Hepatocyte (in vitro differentiated cells): Measurements from ENCODE around the gene S100A16. TPM values are rescaled to one million over a fixed set of nuclear protein-coding genes. Genes with fewer than 3 reads are reported as not detected.
"Not testable (repeated sequence)": the region's sequence is repeated elsewhere in the genome, so short reads cannot be mapped to it uniquely, and the experiment has no call there.

Experiments used
- DNase-seq: peaks from one replicate; pipeline ENCODE4 v3.0.0-alpha.2; 2016; ENCODE audit warnings: low spot score
- H2AFZ ChIP-seq: fragments of 200-600 bp; sonication (generic); 2 replicates; pipeline ENCODE4 v1.6.0; 2016; ENCODE audit warnings: antibody characterized with exemption, mild to moderate bottlenecking
- H3K27ac ChIP-seq: fragments of 200-600 bp; sonication (generic); 2 replicates; pipeline ENCODE4 v1.5.1; 2016; ENCODE audit warnings: mild to moderate bottlenecking
- H3K27me3 ChIP-seq: fragments of 200-600 bp; sonication (generic); 2 replicates; pipeline ENCODE4 v1.6.1; 2016
- H3K36me3 ChIP-seq: fragments of 200-600 bp; sonication (generic); replicated peaks from 2 replicates; pipeline ENCODE4 v1.5.1; 2016; ENCODE audit warnings: low read depth; ENCODE audit not compliant: insufficient read depth
- H3K4me1 ChIP-seq: fragments of 200-600 bp; sonication (generic); 2 replicates; pipeline ENCODE4 v1.5.1; 2016; ENCODE audit warnings: mild to moderate bottlenecking, moderate library complexity; ENCODE audit not compliant: insufficient read depth
- H3K4me2 ChIP-seq: fragments of 200-600 bp; sonication (generic); 2 replicates; pipeline ENCODE4 v1.6.0; 2016
- H3K4me3 ChIP-seq: fragments of 200-600 bp; sonication (generic); 2 replicates; pipeline ENCODE4 v1.5.1; 2016; ENCODE audit warnings: mild to moderate bottlenecking
- H3K79me2 ChIP-seq: fragments of 200-600 bp; sonication (generic); 2 replicates; pipeline ENCODE4 v1.6.0; 2017; ENCODE audit warnings: mild to moderate bottlenecking
- H3K9me2 ChIP-seq: fragments of 200-600 bp; sonication (generic); replicated peaks from 2 replicates; pipeline ENCODE4 v1.6.0; 2017; ENCODE audit warnings: mild to moderate bottlenecking; ENCODE audit not compliant: insufficient read depth
- H3K9me3 ChIP-seq: fragments of 200-600 bp; sonication (generic); 2 replicates; pipeline ENCODE4 v1.5.1; 2016; ENCODE audit warnings: low read depth, mild to moderate bottlenecking
- H4K20me1 ChIP-seq: fragments of 200-600 bp; sonication (generic); 2 replicates; pipeline ENCODE4 v1.6.0; 2016; ENCODE audit warnings: mild to moderate bottlenecking; ENCODE audit not compliant: insufficient read depth, poor library complexity, severe bottlenecking
- EZH2 ChIP-seq: fragments of 200-600 bp; sonication (generic); IDR thresholded peaks from 2 replicates; pipeline ENCODE4 v1.6.1; 2016; ENCODE audit warnings: antibody characterized with exemption, mild to moderate bottlenecking, borderline replicate concordance
- EZH2phosphoT487 ChIP-seq: fragments of 200-600 bp; sonication (generic); IDR thresholded peaks from one replicate; pipeline ENCODE4 v1.6.1; 2018; ENCODE audit warnings: antibody characterized with exemption, mild to moderate bottlenecking, low read depth, moderate library complexity; ENCODE audit not compliant: unreplicated experiment, severe bottlenecking
- WGBS: methylation state at CpG from one replicate; pipeline ENCODE4 v1.1.6; 2016; ENCODE audit warnings: low lambda C conversion rate; ENCODE audit errors: missing lambda C conversion rate; 5-methylcytosine and 5-hydroxymethylcytosine counted together
- polyA plus RNA-seq: library from polyadenylated mRNA; unstranded; fragments of >200 nt; fragmentation: Nextera tagmentation; extraction: Ambion mirVana; gene quantifications from 2 replicates; pipeline ENCODE4 v1.2.1, GENCODE V29; 2016
- total RNA-seq: library from RNA; depleted of rRNA; stranded (reverse); fragments of >200 nt; gene quantifications from 2 replicates; pipeline ENCODE4 v1.2.3, GENCODE V29; 2014
- TF ChIP-seq, protein P1 (sequence below): fragments of 200-600 bp; sonication (generic); IDR thresholded peaks from 2 replicates; pipeline ENCODE4 v1.5.1; 2016; ENCODE audit warnings: antibody characterized with exemption, mild to moderate bottlenecking; ENCODE audit not compliant: poor library complexity

The S100A16 gene
- total and polyA plus RNA-seq, 2 experiments from 2014 or later: 103 to 155 TPM

DNA sequence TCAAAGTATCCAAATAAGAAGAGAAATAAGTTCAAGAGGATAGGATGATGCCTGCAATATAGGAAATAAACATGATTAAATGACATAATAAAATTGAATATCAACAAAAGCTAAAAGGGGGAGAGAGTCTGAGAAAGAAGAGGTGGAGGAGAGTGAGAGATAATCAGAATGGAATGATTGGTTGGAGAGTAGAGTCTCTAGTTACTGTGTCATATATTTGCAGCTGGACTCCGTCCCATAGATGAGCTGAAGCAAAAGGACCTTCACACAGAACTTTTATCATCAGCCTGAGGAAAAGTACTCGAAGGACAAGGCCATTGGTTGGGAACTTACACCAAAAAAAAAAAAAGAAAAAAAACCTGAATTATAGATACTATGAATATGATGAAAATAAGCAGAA is 24.5 kb downstream of the S100A16 start:
- 89% methylated on average over 2 of the region's 2 CpGs for WGBS
- Histone ChIP-seq H3K4me1 (no peaks in the 10 kb centered on the region), H3K36me3 (no peaks in the 10 kb centered on the region), H3K27ac (no peak overlapping the region), H2AFZ (no peak overlapping the region), H3K9me2 (no peaks in the 10 kb centered on the region), H3K9me3 (no peaks in the 10 kb centered on the region), H4K20me1 (no peaks in the 10 kb centered on the region), H3K27me3 (no peaks in the 10 kb centered on the region), H3K79me2 (no peaks in the 10 kb centered on the region), H3K4me2 (no peak overlapping the region), H3K4me3 (no peak overlapping the region)
- TF ChIP-seq EZH2phosphoT487 (no peak), EZH2 (no peak)
- TF ChIP-seq, protein P1, sequence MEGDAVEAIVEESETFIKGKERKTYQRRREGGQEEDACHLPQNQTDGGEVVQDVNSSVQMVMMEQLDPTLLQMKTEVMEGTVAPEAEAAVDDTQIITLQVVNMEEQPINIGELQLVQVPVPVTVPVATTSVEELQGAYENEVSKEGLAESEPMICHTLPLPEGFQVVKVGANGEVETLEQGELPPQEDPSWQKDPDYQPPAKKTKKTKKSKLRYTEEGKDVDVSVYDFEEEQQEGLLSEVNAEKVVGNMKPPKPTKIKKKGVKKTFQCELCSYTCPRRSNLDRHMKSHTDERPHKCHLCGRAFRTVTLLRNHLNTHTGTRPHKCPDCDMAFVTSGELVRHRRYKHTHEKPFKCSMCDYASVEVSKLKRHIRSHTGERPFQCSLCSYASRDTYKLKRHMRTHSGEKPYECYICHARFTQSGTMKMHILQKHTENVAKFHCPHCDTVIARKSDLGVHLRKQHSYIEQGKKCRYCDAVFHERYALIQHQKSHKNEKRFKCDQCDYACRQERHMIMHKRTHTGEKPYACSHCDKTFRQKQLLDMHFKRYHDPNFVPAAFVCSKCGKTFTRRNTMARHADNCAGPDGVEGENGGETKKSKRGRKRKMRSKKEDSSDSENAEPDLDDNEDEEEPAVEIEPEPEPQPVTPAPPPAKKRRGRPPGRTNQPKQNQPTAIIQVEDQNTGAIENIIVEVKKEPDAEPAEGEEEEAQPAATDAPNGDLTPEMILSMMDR: no peak
- DNase-seq: no peak

DNA sequence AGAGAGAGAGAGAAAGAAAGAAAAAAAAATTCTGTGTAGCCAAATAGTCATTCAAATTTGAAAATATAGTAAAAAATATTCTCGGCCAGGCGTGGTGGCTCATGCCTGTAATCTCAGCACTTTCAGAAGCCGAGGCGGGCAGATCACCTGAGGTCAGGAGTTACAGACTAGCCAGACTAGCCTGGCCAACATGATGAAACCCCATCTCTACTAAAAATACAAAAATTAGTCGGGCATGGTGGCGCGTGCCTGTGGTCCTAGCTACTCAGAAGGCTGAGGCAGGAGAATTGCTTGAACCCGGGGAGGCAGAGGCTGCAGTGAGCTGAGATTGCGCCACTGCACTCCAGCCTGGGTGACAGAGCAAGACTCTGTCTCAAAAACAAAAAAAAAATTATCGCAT is 24.9 kb downstream of the S100A16 start:
- H2AFZ ChIP-seq, H3K4me2 ChIP-seq, H3K4me1 ChIP-seq, H4K20me1 ChIP-seq, H3K4me3 ChIP-seq, H3K36me3 ChIP-seq, H3K9me2 ChIP-seq, DNase-seq, H3K27me3 ChIP-seq, H3K79me2 ChIP-seq, H3K27ac ChIP-seq, H3K9me3 ChIP-seq: not testable (repeated sequence)
- WGBS: 92% methylated on average over 10 of the region's 10 CpGs

DNA sequence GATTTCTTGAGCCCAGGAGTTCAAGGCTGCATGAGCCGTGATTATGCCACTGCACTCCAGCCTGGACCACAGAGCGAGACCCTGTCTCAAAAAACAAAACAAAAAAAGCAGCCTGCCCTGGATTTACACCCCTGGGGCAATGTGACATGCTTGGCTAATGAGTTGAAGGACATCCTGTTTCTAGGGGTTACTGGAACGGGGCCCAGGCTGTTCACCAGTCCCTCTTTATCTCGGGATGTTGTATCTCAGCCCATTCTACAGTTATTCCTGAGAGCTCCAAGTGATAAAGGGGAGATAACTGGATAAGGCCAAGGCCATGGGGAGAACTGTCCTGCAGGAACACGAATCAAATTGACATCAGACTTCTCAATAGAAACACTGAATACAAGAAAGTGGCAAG is 25.6 kb downstream of the S100A16 start:
- Histone ChIP-seq H3K27me3 (no peaks in the 10 kb centered on the region), H3K27ac (no peak overlapping the region), H3K36me3 (no peaks in the 10 kb centered on the region), H3K4me1 (no peaks in the 10 kb centered on the region), H3K9me3 (no peaks in the 10 kb centered on the region), H3K9me2 (no peaks in the 10 kb centered on the region), H4K20me1 (no peaks in the 10 kb centered on the region), H3K4me2 (no peak overlapping the region), H3K79me2 (no peaks in the 10 kb centered on the region), H3K4me3 (no peak overlapping the region), H2AFZ (no peak overlapping the region)
- WGBS: 42% methylated on average over 5 of the region's 5 CpGs
- DNase-seq: no peak
- TF ChIP-seq, protein P1: no peak
- TF ChIP-seq EZH2 (no peak), EZH2phosphoT487 (no peak)

DNA sequence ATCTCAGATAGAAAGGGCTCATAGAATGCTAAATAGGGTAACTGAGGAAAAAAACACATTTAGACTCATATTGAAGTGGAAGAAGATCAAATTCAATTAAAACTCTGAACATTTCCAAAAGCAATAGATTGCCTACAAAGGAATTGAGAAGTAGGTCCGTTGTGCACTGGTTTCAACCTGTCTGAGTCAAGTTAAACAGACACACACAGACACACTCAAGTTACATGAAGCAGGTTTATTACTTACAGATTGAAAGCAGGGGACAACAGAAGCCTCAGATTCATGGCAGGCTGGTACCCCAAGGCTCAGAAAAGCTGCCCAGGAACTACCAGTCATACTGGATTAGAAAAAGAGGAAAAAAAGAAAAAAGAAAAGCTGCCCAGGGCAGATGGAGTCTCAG is 26.6 kb downstream of the S100A16 start:
- Histone ChIP-seq H3K4me3 (no peak overlapping the region), H3K79me2 (no peaks in the 10 kb centered on the region), H4K20me1 (no peaks in the 10 kb centered on the region), H3K27ac (no peak overlapping the region), H3K4me2 (no peak overlapping the region), H2AFZ (no peak overlapping the region), H3K9me3 (no peaks in the 10 kb centered on the region), H3K9me2 (no peaks in the 10 kb centered on the region), H3K27me3 (no peaks in the 10 kb centered on the region), H3K4me1 (no peaks in the 10 kb centered on the region), H3K36me3 (no peaks in the 10 kb centered on the region)
- no peak for DNase-seq
- TF ChIP-seq EZH2: no peak
- TF ChIP-seq EZH2phosphoT487: no peak
- TF ChIP-seq, protein P1: no peak
- WGBS: 32% methylated on average over 1 of the region's 1 CpG
